Stimulated activated CD4-positive, alpha-beta T cell treated with anti-CD3 and anti-CD28 coated beads, Interleukin-1b, Interleukin-23, amount 100 ng/mL, for 24 hours (primary cell): Measurements from ENCODE around the gene ITGB3.

Source experiments
- DNase-seq, 4 experiments: peaks; one replicate each; pipeline ENCODE4 v3.0.0-alpha.2; 2020; ENCODE audit warnings: low read depth in 4 of 4, low spot score in 1 of 4

The ITGB3 gene

DNA sequence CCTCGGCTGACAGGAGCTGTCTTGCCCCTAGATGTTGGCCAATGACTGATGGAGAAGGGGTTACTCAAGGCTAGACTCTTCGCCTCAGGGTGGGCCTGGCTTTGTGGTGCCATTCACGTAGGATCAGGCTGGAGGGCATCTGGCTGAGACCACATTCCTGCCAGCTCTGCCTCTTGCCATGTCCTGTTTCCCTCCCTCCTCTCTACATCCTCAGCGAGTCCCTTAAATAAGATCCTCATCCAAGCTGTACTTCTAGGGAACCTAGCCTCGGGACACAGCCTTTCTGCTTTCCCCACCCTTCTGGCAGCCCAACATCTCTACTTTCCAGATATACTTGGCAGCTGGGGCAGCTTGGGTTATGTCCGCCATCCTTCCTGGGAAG is 42.2 kb downstream of the ITGB3 start:
- no peak for DNase-seq

GRCh38 chr17:47297661-47298400 is 44.2 kb downstream of the ITGB3 start:
- no peak for DNase-seq

- DNase-seq, result no peak
Observed at GRCh38 chr17:47298712-47299111, 45.1 kb downstream of the ITGB3 start.

- no peak for DNase-seq
Observed at GRCh38 chr17:47299239-47299910, 45.7 kb downstream of the ITGB3 start.

- DNase-seq, result no peak
Observed at GRCh38 chr17:47300718-47301117, 47.1 kb downstream of the ITGB3 start.

DNA sequence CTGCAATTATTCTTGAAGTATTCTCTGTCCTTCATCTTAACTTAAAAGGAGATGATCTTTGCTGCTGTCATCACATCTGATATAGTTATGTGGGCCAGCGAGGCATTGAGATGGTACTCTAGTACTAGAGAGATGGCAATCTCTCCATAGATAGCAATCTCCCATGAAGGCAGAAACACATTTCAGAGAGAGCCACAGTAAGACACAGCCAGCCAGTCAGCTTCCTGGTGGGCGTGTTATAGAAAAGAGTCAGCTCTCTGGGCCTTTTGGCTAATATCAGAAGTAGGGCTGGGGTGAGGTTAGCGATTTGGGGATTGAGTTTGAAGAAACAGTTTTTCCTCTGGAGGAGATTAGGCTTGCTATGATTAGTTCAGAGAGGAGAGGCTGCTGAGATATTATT is 47.5 kb downstream of the ITGB3 start:
- DNase-seq, result no peak

DNA sequence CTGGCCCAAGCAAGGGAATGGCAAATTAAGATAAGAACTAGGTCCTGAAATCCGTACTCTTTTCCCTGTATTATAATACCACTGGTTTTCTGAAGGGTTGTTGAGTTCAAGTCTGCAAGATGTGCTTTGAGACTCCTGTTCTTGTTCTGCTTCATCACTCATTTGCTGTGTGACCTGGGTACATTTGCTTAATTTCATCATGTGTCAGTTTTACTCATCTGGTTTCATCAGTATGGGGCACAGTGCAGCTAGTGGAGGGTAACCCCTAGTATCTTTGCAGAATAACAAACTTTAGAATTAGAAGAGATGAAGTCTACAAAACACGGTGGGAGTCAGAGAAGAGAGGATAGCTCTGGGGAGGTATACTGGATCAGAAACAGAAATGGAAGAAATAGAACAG is 48.2 kb downstream of the ITGB3 start:
- DNase-seq, result no peak

GRCh38 chr17:47304186-47304585 is 50.6 kb downstream of the ITGB3 start:
- DNase-seq, result no peak

GRCh38 chr17:47305302-47305923 is 51.8 kb downstream of the ITGB3 start:
- no peak for DNase-seq

DNA sequence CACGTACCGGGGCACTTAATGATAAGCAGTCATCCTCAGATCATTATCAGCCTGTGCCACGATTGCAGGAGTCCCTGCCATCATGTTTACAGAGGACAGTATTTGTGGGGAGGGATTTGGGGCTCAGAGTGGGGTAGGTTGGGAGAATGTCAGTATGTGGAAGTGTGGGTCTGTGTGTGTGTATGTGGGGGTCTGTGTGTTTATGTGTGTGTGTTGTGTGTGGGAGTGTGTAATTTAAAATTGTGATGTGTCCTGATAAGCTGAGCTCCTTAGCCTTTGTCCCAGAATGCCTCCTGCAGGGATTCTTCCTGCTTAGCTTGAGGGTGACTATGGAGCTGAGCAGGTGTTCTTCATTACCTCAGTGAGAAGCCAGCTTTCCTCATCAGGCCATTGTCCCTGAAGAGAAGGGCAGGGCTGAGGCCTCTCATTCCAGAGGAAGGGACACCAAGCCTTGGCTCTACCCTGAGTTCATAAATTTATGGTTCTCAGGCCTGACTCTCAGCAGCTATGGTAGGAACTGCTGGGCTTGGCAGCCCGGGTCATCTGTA is 56.6 kb downstream of the ITGB3 start:
- no peak for DNase-seq

GRCh38 chr17:47311420-47311819 is 57.8 kb downstream of the ITGB3 start:
- no peak for DNase-seq

DNA sequence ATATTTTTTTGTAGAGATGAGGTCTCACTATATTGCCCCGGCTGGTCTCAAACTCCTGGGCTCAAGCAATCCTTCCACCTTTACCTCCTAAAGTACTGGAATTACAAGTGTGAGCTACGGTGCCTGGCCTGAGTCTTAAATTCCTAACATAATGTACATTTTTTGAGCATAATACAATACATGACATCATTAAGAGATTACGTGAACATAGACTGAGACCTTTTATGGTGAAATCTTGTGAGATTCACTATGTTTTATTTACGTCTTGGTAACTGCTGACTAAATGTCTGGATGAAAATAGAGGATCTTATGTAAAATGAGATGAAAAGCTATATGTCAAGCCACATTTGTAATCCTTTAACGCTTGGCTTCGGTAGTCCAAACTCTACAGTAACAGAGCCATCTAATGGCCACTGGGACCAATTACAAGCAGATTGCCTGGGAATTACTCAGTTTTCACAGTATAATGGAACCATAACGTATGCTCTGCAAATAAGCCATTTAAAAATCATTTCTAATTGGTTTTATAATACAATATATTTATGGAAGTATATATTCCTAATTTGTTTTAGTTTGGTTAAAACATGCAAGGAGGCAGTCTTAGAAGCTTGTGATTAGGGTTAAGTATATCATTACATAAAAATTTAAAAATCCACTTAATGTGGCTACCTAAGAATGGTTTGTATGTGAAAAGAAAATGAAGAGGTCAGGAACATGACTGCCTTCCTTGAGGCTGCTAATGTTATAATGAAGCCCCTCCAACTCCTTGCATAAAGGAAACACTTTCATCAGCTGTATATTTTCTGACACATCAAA is 62.0 kb downstream of the ITGB3 start:
- no peak for DNase-seq

- DNase-seq, result no peak
Observed at GRCh38 chr17:47316311-47316710, 62.7 kb downstream of the ITGB3 start.

DNA sequence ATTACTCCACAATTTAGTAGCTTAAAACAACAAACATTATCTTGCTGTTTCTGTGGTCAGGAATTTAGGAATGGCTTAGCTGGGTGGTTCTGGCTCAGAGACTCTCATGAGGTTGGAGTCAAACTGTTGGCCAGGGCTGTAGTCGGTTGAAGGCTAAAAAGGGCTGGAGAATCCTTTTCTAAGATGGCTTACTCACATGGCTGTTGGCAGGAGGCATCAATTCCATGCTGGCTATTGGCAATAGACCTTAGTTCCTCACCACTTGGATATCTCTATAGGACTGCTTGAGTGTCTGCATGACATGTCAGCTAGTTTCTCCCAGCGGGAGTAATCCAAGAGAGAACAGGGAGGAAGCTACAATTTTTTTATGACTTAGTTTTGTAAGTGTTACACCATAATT is 63.5 kb downstream of the ITGB3 start:
- DNase-seq, result no peak

DNA sequence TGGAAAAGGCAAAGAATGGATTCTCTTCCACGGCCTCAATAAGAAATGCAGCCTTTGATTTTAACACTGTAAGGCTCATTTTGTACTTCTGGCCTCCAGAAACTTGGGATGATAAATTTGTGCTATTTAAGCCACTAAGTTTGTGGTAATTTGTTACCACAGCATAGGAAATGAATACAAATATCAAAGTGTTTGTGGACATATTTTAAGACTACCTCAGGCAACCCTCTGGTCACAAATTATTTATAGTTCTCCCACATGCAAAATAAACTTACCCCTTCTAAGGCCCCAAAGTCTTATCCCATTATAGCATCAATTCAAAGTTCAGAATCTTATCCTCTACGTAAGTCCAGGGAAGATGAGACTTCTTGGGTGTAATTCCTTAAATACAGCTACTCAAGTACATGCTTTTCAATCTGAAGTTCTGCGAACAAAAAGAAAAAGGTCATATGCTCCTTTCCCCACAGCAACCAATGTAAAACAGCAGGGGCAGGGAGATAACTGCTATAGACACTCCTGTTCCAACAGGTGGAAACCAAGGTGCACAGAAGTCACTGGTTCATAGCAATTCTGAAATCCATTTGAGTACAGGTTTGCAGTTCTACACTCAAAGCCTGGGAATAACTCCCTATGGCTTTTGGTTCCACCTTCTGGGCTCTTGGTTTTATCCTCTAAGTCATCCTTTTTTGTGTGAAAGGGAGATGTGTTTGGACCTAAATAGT is 64.7 kb downstream of the ITGB3 start:
- no peak for DNase-seq

DNA sequence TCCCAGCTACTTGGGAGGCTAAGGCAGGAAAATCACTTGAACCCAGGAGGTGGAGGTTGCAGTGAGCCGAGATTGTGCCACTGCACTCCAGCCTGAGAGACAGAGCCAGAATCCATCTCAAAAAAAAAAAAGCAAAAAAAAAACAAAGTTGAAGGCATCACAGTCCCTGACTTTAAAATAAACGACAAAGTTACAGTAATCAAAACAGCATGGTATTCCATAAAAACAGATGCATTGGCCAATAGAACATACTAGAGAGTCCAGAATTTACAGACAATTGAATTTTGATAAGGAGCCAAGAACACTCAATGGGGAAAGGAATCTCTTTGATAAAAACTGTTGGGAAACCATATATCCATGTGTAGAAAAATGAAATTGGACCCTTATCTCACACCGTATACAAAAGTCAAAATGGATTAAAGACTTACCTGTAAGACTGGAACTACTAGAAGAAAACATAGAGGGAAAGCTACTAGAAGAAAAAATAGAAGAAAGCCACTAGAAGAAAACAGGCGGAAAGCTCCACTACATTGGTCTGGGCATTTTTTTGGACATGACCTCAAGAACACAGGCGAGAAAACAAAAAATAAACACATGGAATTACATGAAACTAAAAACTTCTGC is 67.4 kb downstream of the ITGB3 start:
- DNase-seq, result no peak

DNA sequence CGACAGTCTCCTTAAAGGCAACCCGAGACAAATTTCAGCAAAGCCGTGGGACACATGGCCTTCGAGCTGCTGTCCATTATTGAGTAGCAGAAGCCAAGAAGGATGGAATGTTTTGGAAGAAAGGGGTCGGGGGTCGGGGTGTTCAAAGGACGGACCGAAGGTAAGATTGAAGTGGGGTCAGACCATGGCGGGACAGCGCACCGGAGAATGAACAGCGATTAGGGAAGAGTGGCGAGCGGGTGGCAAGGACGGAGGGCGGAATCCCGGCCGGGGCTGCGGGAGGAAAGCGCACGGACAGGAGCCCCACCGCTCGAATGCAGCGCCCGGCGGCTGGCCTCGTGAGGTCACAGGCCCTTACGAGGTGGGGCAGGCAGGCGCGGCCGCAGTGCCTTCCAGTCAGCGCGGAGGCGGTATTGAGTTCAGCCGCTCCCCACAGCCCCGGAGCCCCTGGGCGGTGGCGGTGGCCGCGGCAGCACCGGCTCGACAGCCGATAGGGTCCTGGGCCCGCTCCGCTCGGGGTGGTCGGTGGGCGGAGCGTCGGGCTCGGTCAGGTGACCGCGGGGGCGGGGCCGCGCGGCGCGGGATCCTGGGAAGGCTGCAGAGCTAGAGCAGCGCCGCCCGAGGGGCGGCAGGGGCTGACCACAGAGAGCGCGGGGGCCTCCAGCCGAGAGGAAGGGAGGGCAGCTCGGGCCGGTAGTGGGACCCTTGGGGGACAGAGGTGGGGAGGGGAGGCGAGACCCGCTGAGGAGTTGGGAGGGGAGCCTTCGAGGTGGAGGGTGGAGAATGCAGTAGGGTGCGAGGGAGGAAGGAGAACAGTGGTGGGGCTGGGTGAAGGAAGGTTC is 70.0 kb downstream of the ITGB3 start, which contains the start of gene EFCAB13:
Gene EFCAB13, plus strand, starts transcription at position 574 of the 842 bp plus-strand sequence. CDS start 4,399 bp downstream, outside the sequence.
- DNase-seq, result peak; percentile 28 to 61 (median 48)

DNA sequence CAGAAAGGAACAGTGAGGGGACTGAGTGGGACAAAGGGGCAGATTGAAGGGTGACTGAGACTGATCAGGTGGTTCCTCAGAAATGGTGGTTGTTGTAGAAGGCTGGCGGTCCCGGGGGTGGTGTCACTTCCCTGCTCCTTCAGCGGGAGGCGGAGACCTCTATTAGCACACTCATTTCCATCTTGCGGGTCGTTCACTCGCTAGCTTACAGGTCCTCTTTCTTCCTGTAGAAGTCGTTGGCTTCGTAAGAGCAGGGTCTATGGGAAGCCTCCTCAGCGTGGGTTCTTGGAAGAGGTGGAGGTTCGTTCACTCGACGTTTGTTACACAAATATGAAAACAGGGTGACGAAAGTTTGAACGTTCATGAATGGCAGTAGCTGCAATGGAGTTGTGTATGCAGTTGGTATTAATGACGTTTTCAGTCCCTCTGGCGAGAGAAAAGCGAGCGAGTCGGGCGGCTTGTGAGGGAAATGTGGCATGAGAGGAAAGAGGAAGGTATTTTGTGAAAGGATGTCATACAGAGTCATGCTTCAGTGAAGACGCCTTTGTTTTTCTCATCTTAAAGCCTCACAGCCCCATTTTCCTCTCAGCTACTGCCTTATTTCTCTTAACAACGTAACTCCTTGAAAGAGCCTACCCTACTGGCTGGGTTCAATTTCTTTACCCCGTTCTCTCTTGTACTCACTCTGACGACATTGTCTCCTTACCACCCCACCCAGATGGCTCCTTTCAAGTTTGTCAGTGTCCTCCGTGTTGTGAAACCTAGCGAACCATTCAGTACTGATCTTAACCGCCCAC is 70.8 kb downstream of the ITGB3 start:
- peak in 2 of 4 experiments; percentile 7 to 27 for DNase-seq
